Measurements from ENCODE around the gene SMTNL2.
"Not testable (repeated sequence)": the region's sequence is repeated elsewhere in the genome, so short reads cannot be mapped to it uniquely, and the experiment has no call there.

SMTNL2 gene

DNA sequence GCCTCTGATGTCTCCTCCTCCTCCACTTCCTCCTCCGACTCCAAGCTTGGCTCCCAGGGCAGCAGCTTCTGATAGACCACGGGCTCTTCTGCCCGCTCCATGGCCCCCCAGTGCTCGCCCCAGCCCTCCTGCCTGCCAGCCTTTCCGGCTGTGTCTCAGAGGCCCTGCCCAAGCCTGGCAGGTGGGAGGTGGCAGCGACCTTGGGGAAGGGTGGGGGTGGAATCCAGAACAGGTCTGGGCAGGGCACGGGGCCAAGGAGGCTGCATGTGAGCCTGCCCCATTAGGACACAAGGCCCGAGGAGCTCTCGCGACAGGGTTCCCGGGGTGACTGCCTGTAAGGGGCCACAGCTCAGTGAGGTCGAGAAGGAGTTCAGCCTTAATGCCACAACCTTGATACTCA lies 23.9 kb upstream of the SMTNL2 start, which contains the start of gene GGT6:
TSS of gene GGT6 (minus strand) at position 157 of the 400 bp plus-strand sequence. CDS start at position 101, 56 bp downstream.
- DNase-seq (ENCODE audit: low read depth), result no peak

DNA sequence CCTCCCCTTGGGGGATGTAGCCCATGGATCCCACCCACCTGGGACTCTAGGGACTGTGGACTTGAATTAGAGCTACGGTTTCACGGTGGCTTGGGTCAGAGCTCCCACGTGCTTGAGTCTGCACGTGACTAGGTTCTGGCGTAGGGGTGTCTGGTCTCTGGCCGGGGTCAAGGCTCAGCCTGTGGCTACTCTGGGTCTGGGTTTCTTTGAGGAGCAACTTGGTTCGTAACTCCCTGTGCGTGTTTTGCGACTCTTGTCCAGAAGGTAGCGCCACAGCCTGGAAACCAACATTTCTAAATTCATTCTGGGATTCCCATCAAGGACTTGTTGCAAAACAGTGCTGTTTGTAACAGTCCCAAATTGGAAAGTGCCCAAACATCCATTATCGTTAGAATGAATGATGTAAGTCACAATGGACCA lies 23.5 kb upstream of the SMTNL2 start:
- no peak for DNase-seq (ENCODE audit: low read depth)

DNA sequence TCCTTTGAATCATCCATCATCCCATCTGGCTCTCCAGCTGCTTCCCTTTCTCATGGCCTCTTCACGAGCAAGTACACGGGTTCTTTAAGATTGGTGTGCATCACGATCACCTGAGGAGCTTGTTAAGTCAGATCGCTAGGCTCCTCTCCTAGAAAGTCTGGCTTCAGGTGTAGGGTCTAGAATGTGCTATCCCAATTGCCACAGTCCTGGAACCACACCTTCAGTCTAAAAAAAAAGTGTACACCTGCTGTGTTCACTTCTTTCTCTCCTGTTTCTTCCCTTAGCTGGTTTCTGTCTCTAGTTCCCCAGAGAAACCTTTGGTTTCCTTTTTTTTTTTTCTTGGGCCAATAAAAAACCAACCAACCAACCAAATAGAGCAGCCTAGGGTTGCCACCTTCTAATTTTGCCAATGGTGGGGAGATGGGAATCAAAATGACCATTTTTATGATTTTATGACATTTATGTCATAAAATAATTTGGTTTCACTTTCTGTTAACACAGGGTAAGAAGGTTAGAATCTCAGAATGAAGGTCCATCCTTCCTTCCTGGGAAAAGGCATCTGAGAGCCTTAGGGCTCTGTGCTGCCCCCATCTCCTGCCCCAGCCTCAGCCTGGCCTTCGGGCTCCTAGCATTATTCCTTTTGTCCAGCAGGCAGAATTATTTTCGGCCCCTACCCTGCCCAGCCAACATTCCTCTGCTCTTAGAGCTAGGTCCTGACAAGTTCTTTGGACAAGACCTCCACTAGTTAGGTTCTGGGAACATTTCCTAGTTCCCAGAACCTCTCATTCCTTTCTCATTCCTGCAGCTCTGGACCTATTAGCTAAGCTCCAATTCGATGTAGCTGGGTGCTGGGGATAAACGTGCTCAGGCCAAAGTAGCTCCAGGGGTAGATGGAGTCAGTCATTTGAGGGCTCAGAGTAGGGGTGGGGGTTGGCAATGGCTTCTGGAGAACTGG lies 22.0 kb upstream of the SMTNL2 start:
- DNase-seq (ENCODE audit: low read depth), result no peak

DNA sequence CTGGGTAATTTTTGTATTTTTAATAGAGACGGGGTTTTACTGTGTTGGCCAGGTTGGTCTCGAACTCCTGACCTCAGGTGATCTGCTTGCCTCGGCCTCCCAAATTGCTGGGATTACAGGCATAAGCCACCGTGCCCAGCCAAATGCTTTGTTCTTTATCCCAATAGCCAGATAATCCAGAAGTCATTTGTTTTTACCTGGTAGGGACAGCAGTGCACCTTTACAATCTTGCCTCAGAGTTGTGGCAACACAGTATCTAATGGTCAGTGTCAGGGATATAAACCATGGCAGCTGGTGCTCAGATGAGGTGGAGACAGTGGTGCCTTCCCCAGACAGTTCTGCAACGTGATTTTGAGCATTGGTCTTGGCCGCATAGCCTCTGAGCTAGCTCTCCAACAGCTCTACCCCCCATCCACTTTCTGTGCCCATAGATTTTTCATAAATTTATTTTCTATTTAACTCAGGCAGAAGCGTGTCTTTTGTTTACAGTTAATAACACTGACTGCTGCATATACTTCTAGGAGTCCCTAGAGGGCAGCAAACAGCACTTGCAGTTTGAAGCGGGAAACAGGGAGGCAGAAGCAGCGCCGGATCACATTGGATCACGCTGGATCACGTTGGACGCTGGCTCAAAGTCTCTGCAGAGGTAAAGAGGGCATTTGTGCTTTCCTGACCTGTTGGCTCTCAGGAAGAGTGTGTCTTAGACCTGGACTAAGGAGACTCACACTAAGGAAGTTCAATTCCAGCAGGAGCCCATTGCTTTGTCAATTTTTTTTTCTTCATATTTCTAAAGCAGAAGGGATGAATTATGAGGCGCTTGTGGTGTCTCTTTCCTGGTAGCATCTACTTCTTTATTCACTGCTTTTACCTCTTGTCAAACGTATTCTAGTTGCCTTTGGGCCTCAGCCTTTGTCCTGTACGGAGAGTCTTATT lies 18.9 kb upstream of the SMTNL2 start:
- DNase-seq (ENCODE audit: low read depth), result peak; percentile 65

DNA sequence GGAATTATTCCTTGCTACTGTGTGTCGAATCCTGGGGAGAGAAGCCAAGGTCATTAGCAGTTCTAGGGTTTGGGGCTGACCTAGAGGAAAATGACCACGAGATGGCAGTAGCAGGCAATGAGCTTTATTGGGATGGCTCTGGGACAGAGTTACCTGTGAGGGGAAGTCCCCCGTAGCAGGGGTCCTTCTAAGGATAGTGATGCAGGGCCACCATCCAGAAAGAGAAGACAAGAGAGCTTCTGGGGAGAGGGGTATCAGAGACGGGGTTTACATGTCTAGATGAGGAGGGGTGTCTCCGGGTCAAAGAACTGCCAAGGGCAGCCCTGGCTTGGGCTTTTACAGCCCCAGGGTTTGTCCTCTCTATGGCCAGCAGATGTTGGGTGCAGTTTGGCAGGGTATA lies 17.5 kb upstream of the SMTNL2 start:
- peak; percentile 24 for DNase-seq (ENCODE audit: low read depth)

DNA sequence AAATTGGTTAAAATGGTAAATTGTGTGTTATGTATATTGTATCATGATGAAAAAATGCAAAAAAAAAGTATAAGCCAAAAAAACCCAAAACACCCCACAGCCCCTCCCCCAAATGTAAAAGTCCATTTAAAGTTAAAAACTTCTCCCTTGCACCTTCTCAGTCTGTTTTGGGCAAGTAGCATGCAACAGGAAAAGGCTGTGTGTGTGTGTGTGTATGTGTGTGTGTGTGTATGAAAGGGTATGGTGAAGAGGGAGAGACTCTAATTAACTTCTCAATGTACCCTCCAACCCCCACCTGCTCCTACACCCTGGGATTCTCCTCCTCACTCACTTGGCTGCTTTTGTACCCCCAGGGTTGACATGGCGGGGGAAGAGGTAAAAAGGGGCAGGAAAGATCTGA lies 14.7 kb upstream of the SMTNL2 start:
- DNase-seq (ENCODE audit: low read depth), result no peak

DNA sequence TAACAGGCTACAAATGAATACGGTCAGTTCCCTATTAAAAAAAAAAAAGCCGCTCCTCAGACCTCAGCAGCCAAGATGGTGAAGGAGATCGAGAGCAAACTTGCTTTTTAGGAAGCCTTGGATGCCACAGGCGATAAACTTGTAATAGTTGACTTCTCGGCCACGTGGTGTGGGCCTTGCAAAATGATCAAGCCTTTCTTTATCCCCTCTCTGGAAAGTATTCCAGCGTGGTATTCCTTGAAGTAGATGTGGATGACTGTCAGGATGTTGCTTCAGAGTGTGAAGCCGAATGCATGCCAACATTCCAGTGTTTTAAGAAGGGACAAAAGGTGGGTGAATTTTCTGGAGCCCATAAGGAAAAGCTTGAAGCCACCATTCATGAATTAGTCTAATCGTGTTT lies 12.2 kb upstream of the SMTNL2 start:
- DNase-seq (ENCODE audit: low read depth), result no peak

DNA sequence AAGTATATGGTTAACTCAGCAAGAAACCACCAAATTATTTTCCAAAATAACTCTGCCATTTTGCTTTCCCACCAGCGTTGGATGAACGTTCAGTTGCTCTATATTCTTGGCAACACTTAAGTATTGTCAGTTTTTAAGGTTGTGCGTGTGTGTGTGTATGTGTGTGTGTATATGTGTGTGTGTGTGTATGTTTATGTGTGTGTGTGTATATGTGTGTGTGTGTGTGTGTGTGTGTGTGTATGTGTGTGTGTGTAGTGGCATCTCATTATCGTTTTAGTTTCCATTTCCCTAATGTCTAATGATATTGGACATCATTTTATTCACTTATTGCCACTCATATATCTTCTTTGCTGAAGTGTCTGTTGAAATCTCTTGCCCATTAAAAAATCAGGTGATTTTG lies 11.2 kb upstream of the SMTNL2 start:
- DNase-seq (ENCODE audit: low read depth), result no peak

DNA sequence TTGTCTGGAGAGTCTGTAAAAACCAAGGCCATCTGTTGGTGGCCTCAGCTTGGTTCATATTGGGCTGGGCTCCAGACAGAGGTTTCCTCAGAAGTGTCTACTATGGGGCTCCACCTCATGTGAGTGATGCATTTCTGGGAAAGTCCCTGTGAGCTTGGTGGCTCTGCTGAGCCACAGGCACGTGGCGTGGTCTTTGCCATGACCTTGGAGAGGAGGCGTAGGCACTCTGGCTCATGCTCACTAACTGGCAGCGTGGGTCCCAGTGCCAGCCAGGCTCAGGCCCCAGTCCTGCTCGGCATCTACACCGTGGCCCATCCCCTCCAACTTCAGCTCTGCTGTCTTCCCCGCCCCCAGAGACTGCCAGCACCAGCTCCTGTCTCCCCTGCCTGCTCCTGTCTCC lies 10.7 kb upstream of the SMTNL2 start:
- DNase-seq (ENCODE audit: low read depth), result no peak

DNA sequence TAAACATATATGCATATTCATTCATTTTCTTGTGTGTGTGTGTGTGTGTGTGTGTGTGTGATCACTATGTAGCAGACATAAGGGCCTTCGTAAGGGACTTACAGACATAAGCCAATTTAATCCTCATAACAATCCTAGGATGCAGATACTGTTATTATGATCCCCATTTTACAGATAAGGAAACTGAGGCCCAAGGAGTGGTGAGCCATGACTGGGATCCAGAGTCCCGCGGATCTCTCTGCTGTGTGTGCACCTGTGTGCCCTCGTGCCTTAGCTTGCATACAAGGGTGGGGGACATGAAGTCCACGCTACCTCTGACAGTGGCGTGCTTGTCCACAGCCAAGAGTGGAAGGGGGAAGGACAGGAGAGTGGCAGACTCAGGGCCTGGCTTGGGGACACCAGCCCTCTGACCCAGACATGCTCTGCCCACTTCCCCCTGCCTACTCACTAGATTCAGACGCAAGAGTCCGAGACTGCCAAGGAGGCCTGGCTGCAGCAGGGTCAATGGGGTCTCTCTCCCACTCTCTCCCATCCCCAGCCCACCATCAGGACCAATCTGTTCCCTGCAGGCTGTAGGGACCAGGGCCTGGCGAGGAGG lies 9.8 kb upstream of the SMTNL2 start:
- no peak for DNase-seq (ENCODE audit: low read depth)

DNA sequence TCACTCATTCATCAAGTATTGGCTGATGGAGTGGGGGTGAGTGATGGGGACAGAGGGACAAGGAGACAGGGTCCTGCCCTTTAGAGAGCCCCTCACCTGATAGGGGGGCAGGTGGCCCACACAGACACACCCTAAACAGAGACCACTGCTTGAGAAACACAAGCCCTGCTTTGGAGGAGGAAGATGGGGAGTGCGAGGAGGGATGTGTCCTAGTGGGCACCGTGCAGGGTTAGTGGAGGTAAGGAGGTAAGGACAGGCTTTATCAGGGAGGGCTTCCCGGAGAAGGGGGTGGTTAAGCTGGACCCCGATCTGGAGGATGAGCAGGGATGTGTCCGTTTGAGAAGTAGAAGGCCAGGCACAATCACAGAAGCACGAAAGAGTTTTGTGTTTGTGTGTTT lies 8.2 kb upstream of the SMTNL2 start:
- DNase-seq (ENCODE audit: low read depth), result no peak

DNA sequence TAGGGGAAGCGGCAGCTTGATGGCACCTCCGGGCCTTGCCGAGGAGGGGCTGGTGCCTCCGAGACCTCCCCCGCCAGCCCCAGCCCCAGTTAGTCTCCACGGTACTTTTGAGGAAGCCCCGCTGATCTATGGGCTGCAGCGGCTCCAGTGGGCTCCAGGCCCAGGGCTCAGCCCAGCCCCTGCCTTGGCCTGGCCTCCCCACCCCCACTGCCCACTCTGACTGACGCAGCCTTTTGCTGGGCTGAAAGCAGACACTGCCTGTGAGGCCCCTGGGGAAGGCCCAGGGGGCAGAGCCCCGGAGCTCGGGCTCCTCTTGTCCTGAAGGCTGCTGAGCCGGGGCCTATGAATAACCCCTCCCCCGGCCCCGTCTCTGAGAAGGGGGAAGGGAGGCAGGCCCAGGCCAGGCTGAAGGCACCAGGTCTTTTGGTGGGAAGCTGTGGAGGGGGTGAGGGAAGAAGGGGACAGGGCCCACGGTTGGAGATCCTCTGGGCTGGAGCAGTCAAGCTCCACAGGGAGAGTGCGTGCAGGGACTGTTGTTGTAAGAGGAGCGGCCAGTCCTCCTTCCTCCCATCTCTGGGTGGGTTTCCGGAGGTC lies 7.5 kb upstream of the SMTNL2 start:
- DNase-seq (ENCODE audit: low read depth), result no peak

DNA sequence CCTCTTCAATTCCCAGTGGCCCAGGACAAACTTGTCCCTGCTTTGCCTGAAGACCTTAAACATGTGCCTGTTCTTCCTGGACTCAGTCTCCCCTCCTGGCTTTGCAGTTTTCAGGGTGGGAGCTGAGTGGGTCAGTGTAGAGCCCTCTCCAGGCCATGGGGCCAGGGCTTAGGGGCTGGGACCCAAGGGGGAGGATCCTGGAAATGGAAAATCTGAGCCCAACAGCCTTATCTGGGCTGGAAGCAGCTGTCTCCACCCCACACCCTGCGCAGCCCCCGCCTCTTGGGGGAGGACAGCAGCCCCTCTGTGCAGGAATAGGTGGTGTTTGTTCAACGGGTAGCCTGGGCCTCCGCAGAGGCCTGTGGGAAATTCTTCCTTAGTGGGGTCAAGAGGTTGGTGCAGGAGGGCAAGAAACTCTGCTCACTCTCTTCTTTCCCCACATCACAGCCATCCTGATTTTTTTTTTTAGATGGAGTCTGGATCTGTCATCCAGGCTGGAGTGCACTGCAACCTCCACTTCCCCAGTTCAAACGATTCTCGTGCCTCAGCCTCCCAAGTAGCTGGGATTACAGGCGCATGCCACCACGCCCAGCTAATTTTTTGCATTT lies 6.8 kb upstream of the SMTNL2 start:
- no peak for DNase-seq (ENCODE audit: low read depth)

DNA sequence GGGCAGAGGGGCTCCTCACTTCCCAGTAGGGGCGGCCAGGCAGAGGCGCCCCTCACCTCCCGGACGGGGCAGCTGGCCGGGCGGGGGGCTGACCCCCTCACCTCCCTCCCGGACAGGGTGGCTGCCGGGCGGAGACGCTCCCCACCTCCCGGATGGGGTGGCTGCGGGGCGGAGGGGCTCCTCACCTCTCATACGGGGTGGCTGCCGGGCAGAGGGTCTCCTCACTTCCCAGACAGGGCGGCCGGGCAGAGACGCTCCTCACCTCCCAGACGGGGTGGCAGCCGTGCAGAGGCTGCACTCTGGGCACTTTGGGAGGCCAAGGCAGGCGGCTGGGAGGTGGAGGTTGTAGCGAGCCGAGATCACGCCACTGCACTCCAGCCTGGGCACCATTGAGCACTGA lies 6.0 kb upstream of the SMTNL2 start:
- not testable (repeated sequence) for DNase-seq (ENCODE audit: low read depth)

DNA sequence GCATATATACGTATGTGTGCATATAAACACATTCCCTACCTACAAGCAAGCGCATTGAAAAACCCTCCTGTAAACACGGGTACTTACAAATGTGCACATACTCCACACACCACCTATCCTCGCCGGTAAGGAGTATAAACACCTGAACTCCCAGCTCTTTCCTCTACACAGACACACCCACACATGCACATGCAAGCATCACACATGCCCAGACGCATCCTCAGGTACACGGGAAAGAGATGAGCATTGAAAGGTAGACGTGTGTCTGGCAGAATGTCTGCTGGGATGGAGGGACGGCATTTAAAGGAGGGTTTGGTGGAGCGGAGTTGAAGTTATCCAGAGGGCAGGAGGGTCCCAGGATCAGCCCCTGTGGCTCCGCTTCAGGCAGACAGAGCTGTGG lies 4.7 kb upstream of the SMTNL2 start:
- DNase-seq (ENCODE audit: low read depth), result no peak

DNA sequence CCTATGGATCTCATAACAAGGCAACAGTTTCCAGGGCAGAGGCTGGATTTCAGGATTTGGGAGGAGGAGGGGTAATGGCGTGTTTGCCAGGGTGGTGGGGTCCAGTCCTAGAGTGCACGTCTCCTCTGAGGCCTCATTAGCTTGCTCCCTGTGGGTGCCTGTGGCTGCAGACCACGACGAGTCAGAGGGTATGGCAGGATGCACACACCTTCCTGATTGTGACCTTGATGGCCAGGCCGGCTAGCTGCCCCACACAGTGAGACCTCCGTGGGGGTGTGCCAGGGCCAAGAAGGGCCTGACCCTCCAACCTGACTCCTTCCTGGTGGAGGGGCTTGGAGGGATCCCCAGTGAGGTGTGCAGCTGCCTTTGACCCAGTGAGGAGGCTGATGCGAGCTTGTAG lies 4.0 kb upstream of the SMTNL2 start:
- DNase-seq (ENCODE audit: low read depth), result no peak

DNA sequence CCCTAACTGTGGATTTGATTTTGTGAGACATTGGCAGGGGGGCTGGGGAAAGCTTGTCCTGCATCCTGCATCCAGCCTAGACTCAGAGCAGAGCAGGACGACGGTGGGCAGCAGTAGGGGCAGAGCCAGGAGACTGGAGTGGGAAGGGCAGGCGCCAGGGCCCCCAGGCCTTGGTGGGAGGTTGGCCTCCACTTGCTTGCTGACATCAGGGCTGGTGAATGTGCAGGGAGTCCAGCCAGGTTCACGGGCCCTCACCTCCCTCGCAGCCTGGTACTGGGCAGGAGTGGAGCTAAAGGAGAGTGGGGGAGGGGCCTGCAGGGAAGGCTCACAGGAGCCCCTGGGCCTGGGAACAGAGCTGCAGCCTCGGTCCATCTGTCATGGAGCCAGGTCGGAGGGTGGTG lies 2.2 kb upstream of the SMTNL2 start:
- no peak for DNase-seq (ENCODE audit: low read depth)

DNA sequence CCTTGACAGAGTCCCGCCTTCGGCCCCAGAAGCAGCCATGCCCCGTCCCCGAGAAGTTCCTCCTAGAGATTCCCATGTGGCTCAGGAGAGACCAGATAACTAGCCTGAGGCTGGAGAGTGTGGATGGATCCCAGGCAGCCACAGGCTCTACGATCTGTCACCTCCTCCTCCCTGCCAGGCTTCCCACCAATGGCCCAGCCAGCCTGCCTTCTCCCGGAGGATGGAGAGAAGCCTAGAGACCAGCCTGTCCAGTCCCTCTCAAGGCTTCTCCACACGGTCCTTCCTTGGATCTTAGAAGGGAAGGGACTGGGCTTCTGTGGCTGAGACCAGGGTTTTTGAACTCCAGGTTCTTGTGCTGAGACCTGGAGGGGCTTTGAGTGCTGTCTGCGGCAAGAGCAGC lies 1.6 kb upstream of the SMTNL2 start:
- DNase-seq (ENCODE audit: low read depth), result no peak

DNA sequence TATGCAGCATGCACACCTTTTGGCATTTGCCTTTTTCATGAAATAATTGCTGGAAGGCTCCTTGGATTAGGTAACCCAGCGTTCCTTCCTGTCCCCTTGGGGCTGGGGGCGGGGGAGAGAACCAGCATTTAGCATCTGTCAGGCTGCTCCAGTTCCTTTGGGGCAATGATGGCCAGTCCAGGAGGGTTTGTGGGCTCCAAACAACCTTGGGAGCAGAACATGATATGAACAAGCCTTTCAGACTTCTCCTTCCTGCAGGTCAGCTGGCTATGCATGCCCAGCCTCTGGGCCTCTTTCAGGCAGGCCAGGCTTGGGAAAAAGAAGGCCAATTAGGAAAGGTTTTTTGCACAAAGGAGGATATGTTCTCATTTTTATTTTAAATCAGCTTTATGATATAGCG lies 1.1 kb upstream of the SMTNL2 start:
- DNase-seq (ENCODE audit: low read depth), result no peak

DNA sequence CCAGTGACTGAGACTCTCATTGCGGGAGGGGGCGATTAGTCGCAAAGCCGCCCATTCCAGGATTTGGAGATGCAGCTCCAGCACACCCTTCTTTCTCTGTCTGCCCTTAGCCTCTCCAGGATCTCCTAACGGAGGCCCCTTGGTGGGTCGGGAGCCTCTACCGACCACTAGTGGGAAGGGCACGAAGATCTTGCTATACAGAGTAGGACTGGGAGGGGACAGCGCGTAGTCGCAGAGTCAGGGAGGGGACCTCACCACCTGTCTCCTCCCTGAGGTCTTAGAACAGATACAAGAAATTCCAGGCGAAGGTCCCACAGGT lies 588 bp upstream of the SMTNL2 start:
- DNase-seq (ENCODE audit: low read depth), result no peak

DNA sequence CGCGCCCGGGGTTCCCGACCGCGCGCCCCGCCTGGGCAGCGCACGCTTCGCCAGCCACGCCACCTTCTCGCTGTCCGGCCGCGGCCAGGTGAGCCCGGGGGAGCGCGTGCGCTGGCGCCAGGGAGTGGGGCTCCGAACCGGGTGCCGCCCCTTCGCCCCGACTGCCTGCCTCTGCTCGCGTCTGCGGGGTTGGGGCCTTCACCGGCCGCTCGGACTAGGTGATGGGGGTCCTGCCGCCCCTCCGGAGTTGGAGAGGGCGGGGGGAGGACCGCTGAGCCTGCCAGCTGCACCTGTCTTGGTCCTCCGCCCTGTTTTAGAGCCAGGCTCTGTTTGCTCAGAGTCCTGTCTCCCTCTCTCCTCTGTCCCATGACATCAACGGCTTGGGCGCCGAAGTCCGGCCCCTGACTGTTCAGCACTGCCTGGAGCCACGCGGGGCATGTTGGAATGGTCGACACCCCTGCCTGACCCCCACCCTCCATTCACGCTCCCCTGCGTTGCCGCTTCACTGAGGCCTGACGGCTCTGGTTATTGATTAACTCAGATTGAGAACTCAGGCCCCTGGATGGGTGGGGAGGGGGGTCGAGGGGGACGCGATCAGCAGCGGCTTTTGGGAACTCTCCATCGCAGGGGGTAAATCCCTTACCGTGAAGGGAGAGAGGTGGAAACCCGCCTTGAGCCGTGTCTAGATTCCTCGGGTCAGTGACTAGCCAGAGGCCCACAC lies 748 bp downstream of the SMTNL2 start:
- DNase-seq (ENCODE audit: low read depth), result no peak

Data from fibroblast of the conjunctiva (primary cell).